PC-3 (cell line): Measurements from ENCODE around the gene SDC1. TPM values are rescaled to one million over a fixed set of nuclear protein-coding genes. Genes with fewer than 3 reads are reported as not detected.
"Not testable (repeated sequence)": the region's sequence is repeated elsewhere in the genome, so short reads cannot be mapped to it uniquely, and the experiment has no call there.

Experiments
- ATAC-seq: fragments of 200-7000 bp; cut with Tn5 transposase; 2 replicates; pipeline ENCODE4 v1.9.1; 2020; ENCODE audit warnings: mild to moderate bottlenecking, moderate library complexity
- BruUV-seq: library from RNA; stranded (reverse); fragments of 400-500 nt; replicated peaks from 2 replicates; lab custom pipeline; 2021; lab: Mats Ljungman, UMichigan
- CTCF ChIA-PET: fragments of 300-600 bp; sonication (Branson Sonifier 250); formaldehyde crosslinking; loops from one replicate; lab custom pipeline; 2022; ENCODE audit warnings: antibody characterized with exemption; lab: Charles Lee
- POLR2A ChIA-PET: fragments of 300-600 bp; sonication (Branson Sonifier 250); formaldehyde crosslinking; loops from one replicate; lab custom pipeline; 2022; ENCODE audit warnings: antibody characterized with exemption; ENCODE audit not compliant: unreplicated experiment; lab: Charles Lee
- DNase-seq: peaks from one replicate; pipeline ENCODE4 v3.0.0-alpha.2; 2015
- H2AFZ ChIP-seq: fragments of 300-600 bp; sonication (generic); 2 replicates; pipeline ENCODE4 v1.6.0; 2016; ENCODE audit warnings: antibody characterized with exemption, low read length
- H3F3A ChIP-seq: fragments of 300-600 bp; sonication (generic); one replicate; pipeline ENCODE4 v1.6.0; 2017; ENCODE audit warnings: antibody characterized with exemption, low read length, control low read depth, mild to moderate bottlenecking; ENCODE audit not compliant: unreplicated experiment
- H3K27ac ChIP-seq: fragments of 300-600 bp; sonication (generic); 2 replicates; pipeline ENCODE4 v1.5.1; 2016; ENCODE audit warnings: mild to moderate bottlenecking, low read length
- H3K27me3 ChIP-seq: fragments of 300-600 bp; sonication (generic); 2 replicates; pipeline ENCODE4 v1.6.1; 2016; ENCODE audit warnings: low read length, mixed read lengths
- H3K36me3 ChIP-seq: fragments of 300-600 bp; sonication (generic); 2 replicates; pipeline ENCODE4 v1.6.1; 2016; ENCODE audit warnings: low read depth, mixed run types, low read length, mixed read lengths
- H3K4me1 ChIP-seq: fragments of 300-600 bp; sonication (generic); 2 replicates; pipeline ENCODE4 v1.5.1; 2016; ENCODE audit warnings: low read length; ENCODE audit not compliant: insufficient read depth
- H3K4me2 ChIP-seq: fragments of 300-600 bp; sonication (generic); 2 replicates; pipeline ENCODE4 v1.6.0; 2016; ENCODE audit warnings: low read length
- H3K4me3 ChIP-seq: fragments of 300-600 bp; sonication (generic); 2 replicates; pipeline ENCODE4 v1.5.1; 2016; ENCODE audit warnings: mild to moderate bottlenecking, low read length, mixed read lengths
- H3K79me2 ChIP-seq: fragments of 300-600 bp; sonication (generic); 2 replicates; pipeline ENCODE4 v1.6.1; 2017; ENCODE audit warnings: low read length, mixed read lengths
- H3K9ac ChIP-seq: fragments of 300-600 bp; sonication (generic); 2 replicates; pipeline ENCODE4 v1.6.0; 2016; ENCODE audit warnings: mild to moderate bottlenecking, low read length
- H3K9me2 ChIP-seq: fragments of 300-600 bp; sonication (generic); replicated peaks from 2 replicates; pipeline ENCODE4 v1.6.1; 2016; ENCODE audit warnings: mixed run types, low read length, mixed read lengths
- H3K9me3 ChIP-seq: fragments of 300-600 bp; sonication (generic); 2 replicates; pipeline ENCODE4 v1.6.1; 2016; ENCODE audit warnings: low read length, mixed read lengths
- H4K20me1 ChIP-seq: fragments of 300-600 bp; sonication (generic); 2 replicates; pipeline ENCODE4 v1.6.1; 2016; ENCODE audit warnings: low read length, mixed read lengths
- EZH2 ChIP-seq: fragments of 300-600 bp; sonication (generic); IDR thresholded peaks from one replicate; pipeline ENCODE4 v1.6.1; 2017; ENCODE audit warnings: antibody characterized with exemption, mild to moderate bottlenecking, low read length; ENCODE audit not compliant: unreplicated experiment
- EZH2phosphoT487 ChIP-seq: fragments of 300-600 bp; sonication (generic); IDR thresholded peaks from 2 replicates; pipeline ENCODE4 v1.6.1; 2018; ENCODE audit warnings: mild to moderate bottlenecking, antibody characterized with exemption, low read length, borderline replicate concordance
- intact Hi-C: fragments of 100-400 bp; cut with micrococcal nuclease; formaldehyde crosslinking; loops from 2 replicates; pipeline ENCODE4 v1.9.0; 2023
- total RNA-seq: library from RNA; depleted of rRNA; stranded (reverse); fragments of >200 nt; gene quantifications from 2 replicates; pipeline ENCODE4 v1.2.3, GENCODE V29; 2014
- TF ChIP-seq, protein P1 (sequence below): fragments of 300-600 bp; sonication (generic); conservative IDR thresholded peaks from 2 replicates; pipeline ENCODE4 v1.5.1; 2017; ENCODE audit warnings: antibody characterized with exemption, low read depth, mild to moderate bottlenecking, low read length

Gene SDC1
- total RNA-seq, 1 experiment from 2014 or later = 358 TPM

- Histone ChIP-seq H3K9me3 (no peaks in the 10 kb centered on the region), H3K4me1 (no peaks in the 10 kb centered on the region), H3K4me3 (no peak overlapping the region), H4K20me1 (no peaks in the 10 kb centered on the region), H3F3A (no peaks in the 10 kb centered on the region), H3K27me3 (no peaks in the 10 kb centered on the region), H3K36me3 (peaks cover 43% of the 10 kb centered on the region), H3K4me2 (no peak overlapping the region), H3K27ac (no peak overlapping the region), H2AFZ (no peak overlapping the region), H3K9ac (no peak overlapping the region), H3K79me2 (no peaks in the 10 kb centered on the region), H3K9me2 (no peaks in the 10 kb centered on the region)
- TF ChIP-seq EZH2 = no peak
- no peak for TF ChIP-seq EZH2phosphoT487
- TF ChIP-seq, protein P1, sequence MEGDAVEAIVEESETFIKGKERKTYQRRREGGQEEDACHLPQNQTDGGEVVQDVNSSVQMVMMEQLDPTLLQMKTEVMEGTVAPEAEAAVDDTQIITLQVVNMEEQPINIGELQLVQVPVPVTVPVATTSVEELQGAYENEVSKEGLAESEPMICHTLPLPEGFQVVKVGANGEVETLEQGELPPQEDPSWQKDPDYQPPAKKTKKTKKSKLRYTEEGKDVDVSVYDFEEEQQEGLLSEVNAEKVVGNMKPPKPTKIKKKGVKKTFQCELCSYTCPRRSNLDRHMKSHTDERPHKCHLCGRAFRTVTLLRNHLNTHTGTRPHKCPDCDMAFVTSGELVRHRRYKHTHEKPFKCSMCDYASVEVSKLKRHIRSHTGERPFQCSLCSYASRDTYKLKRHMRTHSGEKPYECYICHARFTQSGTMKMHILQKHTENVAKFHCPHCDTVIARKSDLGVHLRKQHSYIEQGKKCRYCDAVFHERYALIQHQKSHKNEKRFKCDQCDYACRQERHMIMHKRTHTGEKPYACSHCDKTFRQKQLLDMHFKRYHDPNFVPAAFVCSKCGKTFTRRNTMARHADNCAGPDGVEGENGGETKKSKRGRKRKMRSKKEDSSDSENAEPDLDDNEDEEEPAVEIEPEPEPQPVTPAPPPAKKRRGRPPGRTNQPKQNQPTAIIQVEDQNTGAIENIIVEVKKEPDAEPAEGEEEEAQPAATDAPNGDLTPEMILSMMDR = no peak
- intact Hi-C loops = no loop called here
- ChIA-PET POLR2A (no interaction called here), CTCF (no interaction called here)
- BruUV-seq = no TSS peak
- no peak for ATAC-seq
- DNase-seq = no peak
Measured at GRCh38 chr2:20247084-20247483, 22.2 kb upstream of the SDC1 start.

DNA sequence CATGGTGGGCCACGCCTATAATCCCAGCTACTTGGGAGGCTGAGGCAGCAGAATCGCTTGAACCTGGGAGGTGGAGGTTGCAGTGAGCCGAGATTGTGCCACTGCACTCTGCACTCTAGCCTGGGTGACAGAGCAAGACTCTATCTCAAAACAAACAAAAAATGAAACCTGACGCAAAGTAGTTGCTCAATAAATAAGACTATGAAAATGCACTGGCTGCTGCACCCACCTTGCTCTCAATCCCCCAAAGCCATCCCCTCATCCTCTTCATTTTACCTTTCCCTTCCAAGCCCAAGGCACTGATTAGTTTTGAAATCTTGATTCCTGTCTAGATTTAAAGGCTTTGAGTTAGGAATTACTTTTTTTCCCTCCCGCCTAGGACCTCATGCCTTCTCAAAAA, 18.7 kb upstream of the SDC1 start:
- H3K9ac ChIP-seq, DNase-seq, BruUV-seq, H3K4me3 ChIP-seq, H3K27ac ChIP-seq, H3K9me2 ChIP-seq, H3K79me2 ChIP-seq, H3K27me3 ChIP-seq, POLR2A ChIA-PET, ATAC-seq, intact Hi-C loops, H3K4me1 ChIP-seq, H4K20me1 ChIP-seq, H3K9me3 ChIP-seq, H2AFZ ChIP-seq, CTCF ChIA-PET, H3K4me2 ChIP-seq, H3F3A ChIP-seq: not testable (repeated sequence)
- peaks cover 19% of the 10 kb centered on the region for H3K36me3 ChIP-seq

- intact Hi-C loops = no loop called here
- H3K27me3 ChIP-seq = no peaks in the 10 kb centered on the region
- H3K4me1 ChIP-seq = no peaks in the 10 kb centered on the region
- no peak overlapping the region for H3K4me3 ChIP-seq
- no peaks in the 10 kb centered on the region for H4K20me1 ChIP-seq
- no peaks in the 10 kb centered on the region for H3K9me2 ChIP-seq
- H2AFZ ChIP-seq = no peak overlapping the region
- TF ChIP-seq, protein P1 = no peak
- TF ChIP-seq EZH2phosphoT487 = no peak
- no peak for TF ChIP-seq EZH2
- H3K27ac ChIP-seq = no peak overlapping the region
- peaks cover 13% of the 10 kb centered on the region for H3K36me3 ChIP-seq
- ChIA-PET POLR2A (no interaction called here), CTCF (no interaction called here)
- DNase-seq (no peak), ATAC-seq (peak; percentile 54)
- H3K4me2 ChIP-seq = no peak overlapping the region
- H3K79me2 ChIP-seq = no peaks in the 10 kb centered on the region
- no peaks in the 10 kb centered on the region for H3F3A ChIP-seq
- H3K9me3 ChIP-seq = no peaks in the 10 kb centered on the region
- no peak overlapping the region for H3K9ac ChIP-seq
- BruUV-seq = no TSS peak
Measured at GRCh38 chr2:20242727-20243377, 17.9 kb upstream of the SDC1 start.
